ENCODE measurements around the gene PEAR1.

PEAR1 gene

DNA sequence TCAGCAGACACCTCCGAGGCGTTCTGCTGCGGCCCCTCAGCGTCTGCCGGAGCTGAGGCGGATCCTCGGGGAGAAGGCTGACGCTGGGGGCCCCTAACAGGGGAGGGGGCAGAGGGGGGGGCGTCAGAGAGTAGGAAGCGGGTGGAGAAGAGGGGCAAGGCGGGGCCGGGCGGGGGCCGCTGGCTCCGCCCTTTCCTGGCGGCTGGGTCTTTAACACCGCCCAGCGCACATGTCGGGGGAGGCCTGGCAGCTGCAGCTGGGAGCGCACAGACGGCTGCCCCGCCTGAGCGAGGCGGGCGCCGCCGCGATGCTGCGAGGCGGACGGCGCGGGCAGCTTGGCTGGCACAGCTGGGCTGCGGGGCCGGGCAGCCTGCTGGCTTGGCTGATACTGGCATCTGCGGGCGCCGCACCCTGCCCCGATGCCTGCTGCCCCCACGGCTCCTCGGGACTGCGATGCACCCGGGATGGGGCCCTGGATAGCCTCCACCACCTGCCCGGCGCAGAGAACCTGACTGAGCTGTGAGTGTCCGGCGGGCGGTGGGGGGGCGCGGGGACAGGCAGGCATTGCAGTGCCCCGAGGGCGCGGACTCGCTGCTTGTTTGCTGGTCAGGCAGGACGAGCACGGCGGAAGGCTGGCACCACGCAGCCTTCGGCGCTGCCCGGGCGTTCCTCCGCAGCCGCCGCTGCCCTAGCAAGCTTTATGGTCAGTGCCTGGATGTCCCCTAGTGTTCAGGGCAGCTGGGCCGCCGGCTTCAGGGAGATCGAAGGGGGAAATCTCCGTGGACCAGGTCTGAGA, 32.7 kb upstream of the PEAR1 start, which contains the start of gene NTRK1:
Gene NTRK1, plus strand, starts transcription at position 238 of the 796 bp plus-strand sequence. Its CDS starts 70 bp downstream, at position 308.
- DNase-seq, result peak; percentile 20

DNA sequence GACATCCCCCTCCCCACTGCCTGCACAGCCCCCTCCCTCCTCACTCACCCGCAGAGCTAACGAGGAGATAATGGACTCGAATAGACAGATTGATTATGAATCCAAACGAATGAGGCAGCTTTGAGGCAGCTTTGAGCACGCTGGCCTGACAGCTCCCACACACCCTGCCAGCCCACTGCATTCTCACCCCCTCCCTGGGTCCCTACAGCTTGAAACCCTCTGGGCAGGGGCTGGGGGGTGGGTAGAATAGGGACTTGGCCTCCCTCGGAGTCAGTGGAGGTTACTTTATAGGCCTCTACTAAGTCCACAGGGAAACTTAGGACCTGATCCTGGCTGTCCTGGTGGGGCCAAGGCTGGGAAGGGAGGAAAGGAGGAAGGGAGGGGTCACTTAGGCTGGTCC, 30.9 kb upstream of the PEAR1 start:
- DNase-seq, result no peak

- no peak for DNase-seq
These were observed 30.4 kb upstream of the PEAR1 start for GRCh38 chr1:156862997-156863599.

GRCh38 chr1:156863631-156864030, 29.9 kb upstream of the PEAR1 start:
- DNase-seq, result no peak

DNA sequence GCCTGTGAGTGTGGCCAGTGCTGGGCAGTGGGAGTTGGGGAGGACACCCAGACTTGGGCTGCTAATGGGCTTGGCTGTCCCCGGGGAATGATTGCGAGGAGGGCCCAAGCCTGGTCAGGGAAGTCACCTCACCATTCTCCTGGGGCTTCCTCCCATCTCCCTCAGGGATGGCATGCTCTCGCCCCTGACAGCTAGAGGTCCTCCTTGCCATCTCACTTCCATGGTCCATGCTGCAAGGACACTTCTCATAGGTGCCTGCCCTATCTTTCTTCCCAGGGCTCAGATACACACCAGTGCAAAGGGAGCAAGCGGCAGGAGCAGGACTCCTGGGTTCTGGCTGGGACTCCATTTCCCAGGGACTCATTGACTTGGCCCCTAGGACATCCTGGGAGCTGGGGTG, 28.7 kb upstream of the PEAR1 start:
- no peak for DNase-seq

DNA sequence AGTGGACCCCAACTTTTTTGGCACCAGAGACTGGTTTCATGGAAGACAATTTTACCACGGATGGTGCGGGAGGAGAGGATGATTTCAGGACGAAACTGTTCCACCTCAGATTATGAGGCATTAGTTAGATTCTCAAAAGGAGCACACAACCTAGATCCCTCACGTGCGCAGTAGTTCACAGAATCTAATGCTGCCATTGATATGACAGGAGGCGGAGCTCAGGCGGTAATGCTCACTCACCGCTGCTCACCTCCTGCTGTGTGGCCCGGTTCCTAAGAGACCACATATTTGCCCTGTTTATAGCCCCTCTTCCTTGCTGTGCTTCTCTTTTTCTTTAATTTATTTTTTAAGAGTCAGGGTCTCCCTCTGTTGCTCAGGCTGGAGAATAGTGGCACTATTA, 28.3 kb upstream of the PEAR1 start:
- no peak for DNase-seq

DNA sequence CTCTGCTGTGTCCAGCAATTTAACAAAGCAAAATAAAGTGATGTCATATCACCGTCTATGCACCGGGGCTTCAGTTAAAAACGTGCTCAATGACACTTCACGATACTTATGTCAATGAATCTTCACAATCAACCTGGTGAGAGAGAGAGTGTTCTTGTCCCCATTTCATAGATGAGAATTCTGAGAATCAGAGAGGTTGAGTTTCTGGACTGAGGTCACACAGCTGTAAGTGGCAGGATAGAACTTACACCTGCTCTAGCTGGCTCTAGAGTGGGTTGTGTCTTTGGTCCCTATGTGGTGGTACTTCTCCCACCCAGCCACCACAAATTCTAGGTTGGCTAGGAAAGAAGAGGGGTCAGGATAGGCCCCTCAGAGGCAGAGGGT, 27.7 kb upstream of the PEAR1 start:
- DNase-seq, result no peak

DNA sequence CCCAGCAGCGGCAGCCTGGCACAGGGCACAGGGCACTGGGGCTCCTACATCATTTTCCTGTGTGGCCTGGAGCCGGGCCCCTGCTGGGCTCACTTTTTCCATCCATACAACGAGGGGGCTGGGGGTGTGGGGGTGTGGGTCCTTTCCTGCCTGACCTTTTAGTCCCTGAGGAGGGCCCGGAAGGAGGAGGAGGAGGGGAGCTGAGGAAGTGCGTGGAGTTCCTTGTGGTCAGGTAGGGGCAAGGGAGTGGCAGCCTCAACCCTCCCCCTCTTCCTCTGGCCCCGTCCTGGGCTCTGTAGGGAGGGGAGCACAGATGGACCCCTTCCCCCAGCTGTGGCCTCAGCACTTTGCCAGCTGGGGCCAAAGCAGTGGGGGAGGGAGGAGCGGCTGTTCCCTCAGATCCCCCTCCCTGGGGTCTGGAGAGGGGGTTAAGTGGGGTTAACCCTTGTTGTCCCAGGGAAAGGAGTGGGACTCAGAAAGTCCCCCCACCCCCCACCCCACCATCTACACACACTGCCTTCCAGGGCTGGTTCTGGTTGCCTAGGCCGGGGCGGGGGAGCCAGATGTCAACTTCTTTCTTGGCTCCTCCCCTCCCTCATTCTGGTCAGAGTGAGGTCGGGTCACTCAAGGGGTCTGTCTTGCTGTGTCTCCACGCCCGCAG, 27.1 kb upstream of the PEAR1 start:
- no peak for DNase-seq

- DNase-seq, result no peak
These were observed 25.2 kb upstream of the PEAR1 start for GRCh38 chr1:156868341-156868740.

DNA sequence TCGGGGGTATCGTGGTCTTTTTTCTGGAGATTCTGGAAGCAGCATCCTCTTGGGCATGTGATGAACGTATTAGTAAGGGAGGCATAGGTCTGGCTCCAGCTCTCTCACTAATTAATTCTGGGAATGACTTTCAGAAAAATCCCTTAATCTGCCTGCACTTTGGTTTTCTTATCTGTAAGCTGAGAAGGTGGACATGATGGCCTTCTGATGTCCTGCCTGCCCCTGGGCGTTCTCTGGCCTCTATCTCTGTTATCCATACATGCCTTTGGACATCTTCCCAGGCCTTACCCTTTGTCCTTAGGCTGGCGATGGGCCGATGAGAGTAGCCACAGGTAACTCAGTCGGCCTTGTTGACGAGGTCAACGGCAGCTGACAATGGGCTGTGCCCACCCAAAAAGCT, 24.1 kb upstream of the PEAR1 start:
- no peak for DNase-seq

- DNase-seq, result no peak
These were observed 19.9 kb upstream of the PEAR1 start for GRCh38 chr1:156873659-156874058.

DNA sequence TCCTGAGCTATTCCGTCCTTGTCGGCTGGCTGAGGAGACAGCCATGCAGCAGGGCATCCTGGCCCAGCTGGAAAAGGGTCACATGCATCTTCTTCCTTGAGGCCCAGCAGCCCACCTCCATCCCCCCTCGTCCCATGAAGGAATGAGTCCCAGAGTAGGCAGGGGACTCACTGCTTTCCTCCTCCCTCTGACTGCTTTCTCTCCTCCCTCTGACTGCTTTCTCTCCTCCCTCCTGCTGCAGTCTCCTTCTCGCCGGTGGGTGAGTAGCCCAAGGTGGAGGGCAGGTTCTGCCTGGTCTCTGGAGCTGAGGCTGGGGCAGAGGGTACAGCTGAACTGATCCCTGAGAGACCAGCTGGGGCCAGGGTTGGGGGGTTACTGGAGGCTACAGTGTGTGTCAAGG, 19.4 kb upstream of the PEAR1 start:
- DNase-seq, result no peak

DNA sequence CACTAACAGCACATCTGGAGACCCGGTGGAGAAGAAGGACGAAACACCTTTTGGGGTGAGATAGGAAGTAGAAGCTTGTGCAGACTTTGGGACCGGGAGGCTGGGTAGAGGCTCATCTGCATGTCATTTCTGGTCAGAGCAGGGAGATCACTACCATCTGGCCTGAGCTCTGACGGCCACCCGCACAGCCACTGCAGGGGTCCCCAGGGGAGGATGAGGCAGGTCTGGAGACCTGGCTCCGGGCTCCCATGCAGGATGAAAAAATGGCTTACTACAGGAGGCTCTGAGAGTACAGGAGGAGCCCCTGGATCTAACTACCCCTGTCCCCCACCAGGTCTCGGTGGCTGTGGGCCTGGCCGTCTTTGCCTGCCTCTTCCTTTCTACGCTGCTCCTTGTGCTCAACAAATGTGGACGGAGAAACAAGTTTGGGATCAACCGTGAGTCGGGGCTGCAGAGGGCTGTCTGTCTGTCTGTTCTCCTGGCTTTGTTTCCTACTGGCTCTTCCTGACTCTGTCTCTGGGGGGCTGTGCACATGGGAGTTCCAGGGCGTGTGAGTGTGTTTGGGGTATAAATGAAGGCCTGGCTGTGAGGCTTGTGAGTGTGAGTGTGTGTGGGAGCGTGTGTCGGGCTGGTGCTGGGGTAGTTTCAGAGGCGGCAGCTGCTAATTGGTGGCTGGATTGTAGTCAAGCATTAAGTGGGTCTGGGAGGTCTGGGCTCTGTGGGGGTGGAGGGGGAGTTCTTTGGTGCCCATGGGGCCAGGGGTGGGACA, 18.8 kb upstream of the PEAR1 start:
- DNase-seq, result no peak

DNA sequence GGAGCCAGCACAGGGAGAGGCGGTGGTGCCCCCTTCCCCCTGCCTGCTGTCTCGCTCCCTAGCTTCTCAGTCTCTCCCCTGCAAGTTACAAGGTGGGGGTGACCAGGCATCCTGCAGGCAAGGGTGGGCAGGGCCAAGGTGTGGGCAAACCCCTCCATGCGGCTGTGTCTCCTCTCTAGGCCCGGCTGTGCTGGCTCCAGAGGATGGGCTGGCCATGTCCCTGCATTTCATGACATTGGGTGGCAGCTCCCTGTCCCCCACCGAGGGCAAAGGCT, 18.2 kb upstream of the PEAR1 start:
- no peak for DNase-seq

DNA sequence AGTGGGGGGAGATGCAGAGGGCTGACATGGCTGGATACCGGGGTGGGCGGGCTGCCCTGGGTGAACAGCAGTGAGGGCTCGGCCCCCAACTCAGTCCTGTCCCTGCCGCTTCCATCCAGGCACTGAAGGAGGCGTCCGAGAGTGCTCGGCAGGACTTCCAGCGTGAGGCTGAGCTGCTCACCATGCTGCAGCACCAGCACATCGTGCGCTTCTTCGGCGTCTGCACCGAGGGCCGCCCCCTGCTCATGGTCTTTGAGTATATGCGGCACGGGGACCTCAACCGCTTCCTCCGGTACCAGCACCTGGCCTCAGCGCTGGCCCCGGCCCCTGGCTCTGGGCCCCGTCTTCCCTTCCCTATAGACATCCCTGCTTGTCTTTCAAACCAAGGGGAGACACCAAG, 17.2 kb upstream of the PEAR1 start:
- DNase-seq, result no peak

GRCh38 chr1:156877433-156878170, 15.9 kb upstream of the PEAR1 start:
- no peak for DNase-seq

DNA sequence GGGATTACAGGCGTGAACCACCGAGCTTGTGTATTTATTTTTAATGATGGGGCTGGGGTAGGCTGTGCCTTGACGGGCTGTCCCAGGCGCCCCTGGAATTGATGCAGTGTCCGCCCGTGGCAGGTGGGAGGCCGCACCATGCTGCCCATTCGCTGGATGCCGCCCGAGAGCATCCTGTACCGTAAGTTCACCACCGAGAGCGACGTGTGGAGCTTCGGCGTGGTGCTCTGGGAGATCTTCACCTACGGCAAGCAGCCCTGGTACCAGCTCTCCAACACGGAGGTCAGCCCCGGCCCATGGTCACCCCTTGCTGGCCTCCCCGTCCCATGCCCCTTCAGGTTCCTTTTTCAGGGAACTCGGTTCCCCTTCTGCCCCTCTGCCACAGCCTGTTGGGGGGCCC, 13.6 kb upstream of the PEAR1 start:
- no peak for DNase-seq

DNA sequence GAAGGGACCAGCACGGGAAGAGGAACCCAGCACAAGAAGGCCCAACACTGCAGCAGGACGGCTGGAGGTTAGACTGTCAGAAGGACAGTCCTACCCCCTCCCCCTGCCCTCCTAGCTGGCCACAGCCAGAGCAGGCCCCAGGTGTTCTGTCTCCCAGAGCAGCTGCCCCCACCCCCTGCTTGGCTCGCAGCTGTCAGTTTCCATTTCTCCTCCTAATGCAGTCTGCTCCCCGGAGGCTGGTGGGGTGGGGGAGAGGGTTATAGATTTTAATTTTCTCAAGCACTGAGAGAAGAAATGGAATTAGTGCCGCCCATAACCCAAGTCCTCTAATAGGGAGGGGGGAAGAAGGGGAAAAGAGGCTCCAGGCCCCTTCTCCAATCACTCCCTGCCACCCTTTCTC, 13.0 kb upstream of the PEAR1 start:
- DNase-seq, result no peak

- no peak for DNase-seq
These were observed 12.4 kb upstream of the PEAR1 start for GRCh38 chr1:156881101-156881500.

DNA sequence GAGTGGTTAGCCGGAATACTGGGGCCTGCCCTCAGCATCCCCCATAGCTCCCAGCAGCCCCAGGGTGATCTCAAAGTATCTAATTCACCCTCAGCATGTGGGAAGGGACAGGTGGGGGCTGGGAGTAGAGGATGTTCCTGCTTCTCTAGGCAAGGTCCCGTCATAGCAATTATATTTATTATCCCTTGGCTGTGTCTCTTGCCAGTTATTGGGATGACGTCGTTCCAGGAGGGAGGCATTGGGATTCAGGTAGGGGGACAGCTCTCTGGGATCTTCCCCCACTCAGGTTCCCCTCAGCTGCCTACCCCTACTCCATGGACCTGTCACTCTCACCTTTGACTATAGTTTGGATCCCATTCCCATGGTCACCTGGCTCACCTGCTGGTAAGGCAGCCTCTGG, 11.9 kb upstream of the PEAR1 start:
- no peak for DNase-seq

DNA sequence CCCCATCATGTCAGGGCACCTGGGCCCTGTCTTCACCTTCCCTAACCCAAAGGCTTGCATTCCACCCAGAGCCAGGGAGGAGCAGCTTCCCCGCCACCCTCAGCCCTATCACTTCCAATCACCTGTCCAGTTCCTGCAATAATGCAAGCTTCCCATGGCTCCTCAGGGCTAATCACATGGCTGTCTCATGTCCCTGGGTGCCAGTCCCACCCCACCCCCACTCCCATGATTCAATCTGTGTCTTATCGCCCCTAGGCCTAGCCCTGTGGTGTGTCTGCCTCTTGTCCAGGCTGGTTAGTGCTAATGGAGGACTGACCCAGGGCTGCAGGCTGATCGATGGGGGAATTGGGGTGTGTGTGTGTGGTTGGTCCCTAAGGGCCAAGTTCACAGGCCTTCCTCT, 11.0 kb upstream of the PEAR1 start:
- DNase-seq, result no peak

DNA sequence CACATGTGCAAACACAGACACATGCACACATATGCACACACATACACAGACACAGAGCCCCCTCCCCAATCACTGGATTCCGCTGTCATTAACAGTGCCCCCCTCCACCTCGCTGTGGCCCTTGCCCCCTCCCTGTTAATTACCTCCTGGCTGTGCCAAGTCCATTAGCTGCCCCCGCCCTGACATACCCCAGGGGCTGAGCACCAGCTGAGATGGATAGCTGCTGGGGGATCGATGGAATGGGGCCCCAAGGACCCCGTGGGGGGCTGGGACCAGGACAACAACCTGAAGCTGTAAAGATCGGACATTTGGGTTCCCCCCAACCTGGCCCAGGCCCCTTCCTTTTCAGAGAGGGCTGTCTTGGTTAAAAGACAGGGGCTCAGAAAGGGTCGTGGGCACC, 9.6 kb upstream of the PEAR1 start:
- no peak for DNase-seq

GRCh38 chr1:156884560-156885184, 8.8 kb upstream of the PEAR1 start:
- DNase-seq, result no peak
